DOHH2 (cell line): ENCODE measurements around the gene UACA.

ENCODE experiments used
- CTCF ChIP-seq: fragments of 200-600 bp; sonication (generic); IDR thresholded peaks from one replicate; pipeline ENCODE4 v1.5.1; 2014; ENCODE audit warnings: antibody characterized with exemption, mild to moderate bottlenecking, low read depth, low read length; ENCODE audit not compliant: poor library complexity, severe bottlenecking
- EZH2phosphoT487 ChIP-seq: fragments of 200-600 bp; sonication (generic); IDR thresholded peaks from 2 replicates; pipeline ENCODE4 v1.6.1; 2017; ENCODE audit warnings: borderline replicate concordance, mild to moderate bottlenecking, antibody characterized with exemption, low read length, moderate library complexity, mixed read lengths

DNA sequence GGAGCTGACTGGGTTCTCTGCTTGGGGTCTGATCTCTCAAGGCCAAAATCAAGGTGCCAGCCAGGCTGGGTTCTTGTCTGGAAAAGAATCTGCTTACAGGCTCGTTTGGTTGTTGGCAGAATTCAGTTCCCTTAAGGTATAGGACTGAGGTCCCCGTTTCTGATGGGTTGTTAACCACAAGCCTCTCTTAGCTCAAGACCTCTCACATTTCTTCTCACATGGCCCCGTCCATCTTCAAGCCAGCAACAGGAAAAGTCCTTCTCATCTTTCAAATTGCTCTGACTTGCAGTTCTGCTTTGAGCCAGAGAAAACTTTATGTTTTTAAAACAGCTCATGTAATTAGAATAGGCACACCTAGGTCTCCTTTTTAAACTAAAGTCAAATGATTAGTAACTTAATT, 20.4 kb downstream of the UACA start:
- TF ChIP-seq CTCF = no peak
- TF ChIP-seq EZH2phosphoT487 = no peak
